DND-41 (cell line): ENCODE measurements around the gene BNC2.

Experiments used
- ATAC-seq: fragments of 200-7000 bp; cut with Tn5 transposase; 3 replicates; pipeline ENCODE4 v1.9.1; 2021; ENCODE audit warnings: low read depth; ENCODE audit not compliant: insufficient read depth
- DNase-seq: peaks from one replicate; pipeline ENCODE4 v3.0.0-alpha.2; 2020
- H2AFZ ChIP-seq: 2 replicates; pipeline ENCODE4 v1.6.0; 2012; ENCODE audit warnings: low read depth, low read length
- H3K27ac ChIP-seq: 2 replicates; pipeline ENCODE4 v1.5.1; 2012; ENCODE audit warnings: low read length, inconsistent platforms
- H3K27me3 ChIP-seq: fragments of 200-600 bp; sonication (generic); 2 replicates; pipeline ENCODE4 v1.6.0; 2012; ENCODE audit warnings: low read length, mild to moderate bottlenecking, inconsistent platforms; ENCODE audit not compliant: insufficient read depth, poor library complexity
- H3K36me3 ChIP-seq: 2 replicates; pipeline ENCODE4 v1.5.1; 2012; ENCODE audit warnings: low read length, inconsistent platforms; ENCODE audit not compliant: insufficient read depth
- H3K4me1 ChIP-seq: 2 replicates; pipeline ENCODE4 v1.5.1; 2012; ENCODE audit warnings: mild to moderate bottlenecking, low read length; ENCODE audit not compliant: insufficient read depth
- H3K4me2 ChIP-seq: 2 replicates; pipeline ENCODE4 v1.6.0; 2012; ENCODE audit warnings: mild to moderate bottlenecking, moderate library complexity, low read length, inconsistent platforms; ENCODE audit not compliant: insufficient read depth
- H3K4me3 ChIP-seq, 2 experiments: fragments of 200-600 bp in 1 of 2; shearing (Covaris generic) in 1 of 2; 2 replicates each; pipeline ENCODE4 v1.5.1; 2012 to 2016; ENCODE audit warnings: inconsistent platforms in 2 of 2, low read length in 2 of 2, mild to moderate bottlenecking in 2 of 2, low read depth in 1 of 2, moderate library complexity in 1 of 2
- H3K79me2 ChIP-seq: 2 replicates; pipeline ENCODE4 v1.6.0; 2012; ENCODE audit warnings: low read length, inconsistent platforms; ENCODE audit not compliant: insufficient read depth
- H3K9ac ChIP-seq: 2 replicates; pipeline ENCODE4 v1.6.0; 2012; ENCODE audit warnings: low read depth, mild to moderate bottlenecking, inconsistent platforms, low read length, moderate library complexity
- H3K9me3 ChIP-seq: 2 replicates; pipeline ENCODE4 v1.5.1; 2012; ENCODE audit warnings: low read length, moderate library complexity, mild to moderate bottlenecking, inconsistent platforms; ENCODE audit not compliant: insufficient read depth, severe bottlenecking
- H4K20me1 ChIP-seq: 2 replicates; pipeline ENCODE4 v1.6.0; 2012; ENCODE audit warnings: low read length; ENCODE audit not compliant: insufficient read depth
- EZH2 ChIP-seq: IDR thresholded peaks from 3 replicates; pipeline ENCODE4 v1.6.1; 2012; ENCODE audit warnings: borderline replicate concordance, low read depth, mild to moderate bottlenecking, moderate library complexity, low read length, inconsistent platforms; ENCODE audit not compliant: severe bottlenecking
- TF ChIP-seq, protein P1 (sequence below): IDR thresholded peaks from 2 replicates; pipeline ENCODE4 v1.5.1; 2012; ENCODE audit warnings: borderline replicate concordance, low read length, moderate library complexity, mild to moderate bottlenecking; ENCODE audit not compliant: poor library complexity, severe bottlenecking; ENCODE audit errors: extremely low read depth

Gene BNC2

DNA sequence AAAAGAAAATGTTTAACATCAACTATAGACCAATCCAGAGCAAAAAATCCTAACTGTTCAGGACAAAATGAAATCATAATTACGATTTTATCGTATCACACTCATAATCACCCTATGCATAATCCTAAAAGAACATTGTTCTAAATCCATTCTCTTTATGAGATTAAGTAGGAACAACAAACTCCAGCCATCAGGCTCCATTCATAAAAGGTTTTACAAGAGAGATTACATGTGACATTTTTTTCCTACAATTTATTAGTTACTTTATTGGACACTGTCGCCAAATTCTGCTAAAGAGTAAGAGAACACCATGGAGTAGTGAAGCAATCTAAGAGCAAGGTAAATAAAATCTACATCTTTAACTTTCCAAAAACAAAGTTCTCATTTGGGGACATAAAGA, 198.0 kb downstream of the BNC2 start:
- H3K9ac ChIP-seq = no peak overlapping the region
- H3K27ac ChIP-seq = no peak overlapping the region
- no peaks in the 10 kb centered on the region for H3K27me3 ChIP-seq
- TF ChIP-seq EZH2 = no peak
- TF ChIP-seq, protein P1, sequence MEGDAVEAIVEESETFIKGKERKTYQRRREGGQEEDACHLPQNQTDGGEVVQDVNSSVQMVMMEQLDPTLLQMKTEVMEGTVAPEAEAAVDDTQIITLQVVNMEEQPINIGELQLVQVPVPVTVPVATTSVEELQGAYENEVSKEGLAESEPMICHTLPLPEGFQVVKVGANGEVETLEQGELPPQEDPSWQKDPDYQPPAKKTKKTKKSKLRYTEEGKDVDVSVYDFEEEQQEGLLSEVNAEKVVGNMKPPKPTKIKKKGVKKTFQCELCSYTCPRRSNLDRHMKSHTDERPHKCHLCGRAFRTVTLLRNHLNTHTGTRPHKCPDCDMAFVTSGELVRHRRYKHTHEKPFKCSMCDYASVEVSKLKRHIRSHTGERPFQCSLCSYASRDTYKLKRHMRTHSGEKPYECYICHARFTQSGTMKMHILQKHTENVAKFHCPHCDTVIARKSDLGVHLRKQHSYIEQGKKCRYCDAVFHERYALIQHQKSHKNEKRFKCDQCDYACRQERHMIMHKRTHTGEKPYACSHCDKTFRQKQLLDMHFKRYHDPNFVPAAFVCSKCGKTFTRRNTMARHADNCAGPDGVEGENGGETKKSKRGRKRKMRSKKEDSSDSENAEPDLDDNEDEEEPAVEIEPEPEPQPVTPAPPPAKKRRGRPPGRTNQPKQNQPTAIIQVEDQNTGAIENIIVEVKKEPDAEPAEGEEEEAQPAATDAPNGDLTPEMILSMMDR = no peak
- no peaks in the 10 kb centered on the region for H4K20me1 ChIP-seq
- no peak overlapping the region for H2AFZ ChIP-seq
- ATAC-seq = no peak
- H3K36me3 ChIP-seq = no peaks in the 10 kb centered on the region
- H3K79me2 ChIP-seq = no peaks in the 10 kb centered on the region
- DNase-seq = no peak
- H3K4me3 ChIP-seq = no peak overlapping the region
- H3K9me3 ChIP-seq = no peaks in the 10 kb centered on the region
- no peaks in the 10 kb centered on the region for H3K4me1 ChIP-seq
- no peak overlapping the region for H3K4me2 ChIP-seq

DNA sequence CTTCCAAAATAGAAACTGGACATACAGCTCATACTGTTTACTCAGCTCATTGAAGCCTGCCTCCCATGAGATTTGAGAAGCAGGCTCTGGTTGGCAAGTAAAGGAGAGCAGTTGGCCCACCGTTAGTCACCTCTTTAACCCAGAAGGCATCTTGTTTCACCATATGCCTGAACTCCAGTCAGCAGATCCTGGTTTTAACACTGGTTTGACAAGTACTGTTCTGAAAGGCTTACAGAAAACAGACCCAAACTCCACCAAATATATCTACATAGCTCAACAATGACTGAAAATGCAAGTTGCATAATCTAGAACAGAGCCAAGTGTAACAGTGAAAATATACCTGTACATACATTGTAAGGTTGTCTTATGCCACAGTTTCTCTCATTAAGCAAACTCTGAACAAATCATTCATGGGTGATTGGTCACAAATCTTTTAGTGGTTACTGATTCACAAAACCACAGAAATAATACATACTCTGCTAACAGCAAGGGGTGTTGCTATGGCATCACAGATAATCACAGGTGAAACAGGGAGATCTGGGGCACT, 198.8 kb downstream of the BNC2 start:
- H3K4me2 ChIP-seq = no peak overlapping the region
- no peaks in the 10 kb centered on the region for H3K9me3 ChIP-seq
- TF ChIP-seq, protein P1 = no peak
- TF ChIP-seq EZH2 = no peak
- no peak overlapping the region for H3K27ac ChIP-seq
- no peaks in the 10 kb centered on the region for H3K27me3 ChIP-seq
- H3K4me1 ChIP-seq = no peaks in the 10 kb centered on the region
- no peak overlapping the region for H2AFZ ChIP-seq
- no peaks in the 10 kb centered on the region for H3K36me3 ChIP-seq
- no peaks in the 10 kb centered on the region for H3K79me2 ChIP-seq
- no peak overlapping the region for H3K4me3 ChIP-seq
- H4K20me1 ChIP-seq = no peaks in the 10 kb centered on the region
- DNase-seq (no peak), ATAC-seq (no peak)
- no peak overlapping the region for H3K9ac ChIP-seq

DNA sequence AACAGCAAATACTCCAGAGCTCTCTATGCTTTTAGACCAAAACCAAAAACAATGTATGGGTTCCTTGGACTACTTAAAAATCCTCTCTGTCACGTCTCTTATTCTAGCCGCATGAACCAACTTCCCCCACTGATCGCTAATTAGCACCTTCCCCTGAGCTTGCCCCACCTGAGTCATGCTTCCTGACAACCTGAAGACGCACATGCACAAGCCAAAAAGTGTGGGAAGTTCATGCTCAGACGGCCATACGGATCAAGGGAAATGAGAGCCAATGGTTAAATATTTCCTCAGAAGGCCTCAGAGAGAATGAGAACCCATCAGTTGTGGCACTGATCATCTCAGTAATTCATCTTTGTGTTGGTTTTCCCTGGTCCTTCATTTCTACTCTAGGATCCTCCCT, 199.7 kb downstream of the BNC2 start:
- Histone ChIP-seq H3K79me2 (no peaks in the 10 kb centered on the region), H3K27ac (no peak overlapping the region), H3K4me2 (no peak overlapping the region), H3K27me3 (no peaks in the 10 kb centered on the region), H2AFZ (no peak overlapping the region), H3K9ac (no peak overlapping the region), H3K4me3 (no peak overlapping the region), H3K9me3 (no peaks in the 10 kb centered on the region), H3K4me1 (no peaks in the 10 kb centered on the region), H3K36me3 (no peaks in the 10 kb centered on the region), H4K20me1 (no peaks in the 10 kb centered on the region)
- TF ChIP-seq, protein P1 = no peak
- TF ChIP-seq EZH2 = no peak
- no peak for DNase-seq
- no peak for ATAC-seq
